Islet of Langerhans (tissue), 1 donor: ENCODE measurements around the gene CTDSPL.

ENCODE experiments used
- FAIRE-seq: peaks from one replicate; lab custom pipeline; 2011; peaks lifted over from hg19 to GRCh38; lab: Jason Lieb, UNC

CTDSPL gene

GRCh38 chr3:37916685-37917084, 55.0 kb downstream of the CTDSPL start:
- no peak for FAIRE-seq

GRCh38 chr3:37918627-37919026, 56.9 kb downstream of the CTDSPL start:
- no peak for FAIRE-seq

- FAIRE-seq: no peak
These were observed 58.5 kb downstream of the CTDSPL start for GRCh38 chr3:37920156-37920699.

- no peak for FAIRE-seq
These were observed 59.3 kb downstream of the CTDSPL start for GRCh38 chr3:37921025-37921424.

GRCh38 chr3:37922721-37923568, 61.3 kb downstream of the CTDSPL start:
- FAIRE-seq: no peak

- FAIRE-seq: no peak
These were observed 61.9 kb downstream of the CTDSPL start for GRCh38 chr3:37923569-37924040.

- no peak for FAIRE-seq
These were observed 62.8 kb downstream of the CTDSPL start for GRCh38 chr3:37924453-37924852.

- no peak for FAIRE-seq
These were observed 63.5 kb downstream of the CTDSPL start for GRCh38 chr3:37925157-37925556.

- FAIRE-seq: no peak
These were observed 64.9 kb downstream of the CTDSPL start for GRCh38 chr3:37926611-37927010.

GRCh38 chr3:37930495-37930894, 68.8 kb downstream of the CTDSPL start:
- FAIRE-seq: no peak

- FAIRE-seq: no peak
These were observed 70.8 kb downstream of the CTDSPL start for GRCh38 chr3:37932505-37932904.

GRCh38 chr3:37934631-37935289, 73.1 kb downstream of the CTDSPL start:
- no peak for FAIRE-seq

- peak; percentile 76 for FAIRE-seq
These were observed 73.6 kb downstream of the CTDSPL start for GRCh38 chr3:37935290-37935668.

- FAIRE-seq: no peak
These were observed 74.3 kb downstream of the CTDSPL start for GRCh38 chr3:37935756-37936666.

- FAIRE-seq: no peak
These were observed 75.5 kb downstream of the CTDSPL start for GRCh38 chr3:37937156-37937555.

GRCh38 chr3:37938011-37938410, 76.3 kb downstream of the CTDSPL start:
- no peak for FAIRE-seq

- FAIRE-seq: no peak
These were observed 78.7 kb downstream of the CTDSPL start for GRCh38 chr3:37940242-37940908.

- FAIRE-seq: no peak
These were observed 80.2 kb downstream of the CTDSPL start for GRCh38 chr3:37941608-37942508.

- no peak for FAIRE-seq
These were observed 81.0 kb downstream of the CTDSPL start for GRCh38 chr3:37942646-37943045.

GRCh38 chr3:37943126-37943525, 81.4 kb downstream of the CTDSPL start:
- FAIRE-seq: no peak
